ENCODE data around the gene NMB. TPM values are rescaled to one million over a fixed set of nuclear protein-coding genes. Genes with fewer than 3 reads are reported as not detected.
"Not testable (repeated sequence)": the region's sequence is repeated elsewhere in the genome, so short reads cannot be mapped to it uniquely, and the experiment has no call there.

Gene NMB
- total and polyA plus RNA-seq, 2 experiments from 2014 or later, result 18.1 to 22.0 TPM

DNA sequence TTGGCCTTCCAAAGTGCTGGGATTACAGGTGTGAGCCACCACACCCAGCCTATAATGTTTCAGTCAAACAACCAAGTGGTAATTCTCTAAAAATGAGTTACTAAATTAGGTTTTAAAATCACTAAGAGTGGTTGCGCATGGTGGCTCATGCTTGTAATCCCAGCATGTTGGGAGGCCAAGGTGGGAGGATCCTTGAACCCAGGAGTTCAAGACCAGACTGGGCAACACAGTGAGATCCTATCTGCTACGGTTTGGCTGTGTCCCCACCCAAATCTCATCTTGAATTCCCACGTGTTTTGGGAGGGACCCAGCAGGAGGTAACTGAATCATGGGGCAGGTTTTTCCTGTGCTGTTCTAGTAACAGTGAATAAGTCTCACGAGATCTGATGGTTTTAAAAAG lies 31.9 kb upstream of the NMB start (continued):
- TF ChIP-seq, protein P1, sequence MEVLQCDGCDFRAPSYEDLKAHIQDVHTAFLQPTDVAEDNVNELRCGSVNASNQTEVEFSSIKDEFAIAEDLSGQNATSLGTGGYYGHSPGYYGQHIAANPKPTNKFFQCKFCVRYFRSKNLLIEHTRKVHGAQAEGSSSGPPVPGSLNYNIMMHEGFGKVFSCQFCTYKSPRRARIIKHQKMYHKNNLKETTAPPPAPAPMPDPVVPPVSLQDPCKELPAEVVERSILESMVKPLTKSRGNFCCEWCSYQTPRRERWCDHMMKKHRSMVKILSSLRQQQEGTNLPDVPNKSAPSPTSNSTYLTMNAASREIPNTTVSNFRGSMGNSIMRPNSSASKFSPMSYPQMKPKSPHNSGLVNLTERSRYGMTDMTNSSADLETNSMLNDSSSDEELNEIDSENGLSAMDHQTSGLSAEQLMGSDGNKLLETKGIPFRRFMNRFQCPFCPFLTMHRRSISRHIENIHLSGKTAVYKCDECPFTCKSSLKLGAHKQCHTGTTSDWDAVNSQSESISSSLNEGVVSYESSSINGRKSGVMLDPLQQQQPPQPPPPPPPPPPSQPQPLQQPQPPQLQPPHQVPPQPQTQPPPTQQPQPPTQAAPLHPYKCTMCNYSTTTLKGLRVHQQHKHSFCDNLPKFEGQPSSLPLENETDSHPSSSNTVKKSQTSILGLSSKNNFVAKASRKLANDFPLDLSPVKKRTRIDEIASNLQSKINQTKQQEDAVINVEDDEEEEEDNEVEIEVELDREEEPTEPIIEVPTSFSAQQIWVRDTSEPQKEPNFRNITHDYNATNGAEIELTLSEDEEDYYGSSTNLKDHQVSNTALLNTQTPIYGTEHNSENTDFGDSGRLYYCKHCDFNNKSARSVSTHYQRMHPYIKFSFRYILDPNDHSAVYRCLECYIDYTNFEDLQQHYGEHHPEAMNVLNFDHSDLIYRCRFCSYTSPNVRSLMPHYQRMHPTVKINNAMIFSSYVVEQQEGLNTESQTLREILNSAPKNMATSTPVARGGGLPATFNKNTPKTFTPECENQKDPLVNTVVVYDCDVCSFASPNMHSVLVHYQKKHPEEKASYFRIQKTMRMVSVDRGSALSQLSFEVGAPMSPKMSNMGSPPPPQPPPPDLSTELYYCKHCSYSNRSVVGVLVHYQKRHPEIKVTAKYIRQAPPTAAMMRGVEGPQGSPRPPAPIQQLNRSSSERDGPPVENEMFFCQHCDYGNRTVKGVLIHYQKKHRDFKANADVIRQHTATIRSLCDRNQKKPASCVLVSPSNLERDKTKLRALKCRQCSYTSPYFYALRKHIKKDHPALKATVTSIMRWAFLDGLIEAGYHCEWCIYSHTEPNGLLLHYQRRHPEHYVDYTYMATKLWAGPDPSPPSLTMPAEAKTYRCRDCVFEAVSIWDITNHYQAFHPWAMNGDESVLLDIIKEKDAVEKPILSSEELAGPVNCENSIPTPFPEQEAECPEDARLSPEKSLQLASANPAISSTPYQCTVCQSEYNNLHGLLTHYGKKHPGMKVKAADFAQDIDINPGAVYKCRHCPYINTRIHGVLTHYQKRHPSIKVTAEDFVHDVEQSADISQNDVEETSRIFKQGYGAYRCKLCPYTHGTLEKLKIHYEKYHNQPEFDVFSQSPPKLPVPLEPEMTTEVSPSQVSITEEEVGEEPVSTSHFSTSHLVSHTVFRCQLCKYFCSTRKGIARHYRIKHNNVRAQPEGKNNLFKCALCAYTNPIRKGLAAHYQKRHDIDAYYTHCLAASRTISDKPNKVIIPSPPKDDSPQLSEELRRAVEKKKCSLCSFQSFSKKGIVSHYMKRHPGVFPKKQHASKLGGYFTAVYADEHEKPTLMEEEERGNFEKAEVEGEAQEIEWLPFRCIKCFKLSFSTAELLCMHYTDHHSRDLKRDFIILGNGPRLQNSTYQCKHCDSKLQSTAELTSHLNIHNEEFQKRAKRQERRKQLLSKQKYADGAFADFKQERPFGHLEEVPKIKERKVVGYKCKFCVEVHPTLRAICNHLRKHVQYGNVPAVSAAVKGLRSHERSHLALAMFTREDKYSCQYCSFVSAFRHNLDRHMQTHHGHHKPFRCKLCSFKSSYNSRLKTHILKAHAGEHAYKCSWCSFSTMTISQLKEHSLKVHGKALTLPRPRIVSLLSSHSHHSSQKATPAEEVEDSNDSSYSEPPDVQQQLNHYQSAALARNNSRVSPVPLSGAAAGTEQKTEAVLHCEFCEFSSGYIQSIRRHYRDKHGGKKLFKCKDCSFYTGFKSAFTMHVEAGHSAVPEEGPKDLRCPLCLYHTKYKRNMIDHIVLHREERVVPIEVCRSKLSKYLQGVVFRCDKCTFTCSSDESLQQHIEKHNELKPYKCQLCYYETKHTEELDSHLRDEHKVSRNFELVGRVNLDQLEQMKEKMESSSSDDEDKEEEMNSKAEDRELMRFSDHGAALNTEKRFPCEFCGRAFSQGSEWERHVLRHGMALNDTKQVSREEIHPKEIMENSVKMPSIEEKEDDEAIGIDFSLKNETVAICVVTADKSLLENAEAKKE (CRISPR knock-in tag; IDR thresholded peaks at IDR 0.05), result no peak
- TF ChIP-seq POLR2AphosphoS5 (IDR thresholded peaks at IDR 0.05; ENCODE audit: low read depth), result no peak

DNA sequence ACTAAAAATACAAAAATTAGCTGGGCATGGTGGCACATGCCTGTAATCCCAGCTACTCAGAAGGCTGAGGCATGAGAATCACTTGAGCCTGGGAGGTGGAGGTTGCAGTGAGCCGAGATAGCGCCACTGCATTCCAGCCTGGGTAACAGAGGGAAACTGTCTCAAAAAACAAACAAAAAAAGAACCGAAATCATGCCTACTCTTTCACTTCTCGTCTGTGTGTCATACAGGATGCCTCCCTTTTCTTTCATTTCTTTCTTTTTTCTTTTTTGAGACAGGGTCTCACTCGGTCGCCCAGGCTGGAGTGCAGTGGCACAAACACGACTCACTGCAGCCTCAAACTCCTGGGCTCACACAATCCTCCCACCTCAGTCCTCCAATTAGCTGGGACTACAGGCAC lies 28.4 kb upstream of the NMB start:
- peaks cover 77% of the 10 kb centered on the region for H3K36me3 Mint-ChIP-seq (ENCODE audit: low read depth)
- H3K9me3 Mint-ChIP-seq; H3K27ac Mint-ChIP-seq; H2AFZ ChIP-seq; H3K27me3 Mint-ChIP-seq (ENCODE audit: insufficient read depth, low read depth, poor library complexity); H3K4me2 ChIP-seq; H3K9me2 ChIP-seq (ENCODE audit: insufficient read depth); H3K27me3 ChIP-seq (ENCODE audit: insufficient read depth); H3K4me1 ChIP-seq (ENCODE audit: insufficient read depth); H3K4me3 ChIP-seq; H3K4me3 Mint-ChIP-seq; H3K4me1 Mint-ChIP-seq; DNase-seq (ENCODE audit: low spot score); H3F3A ChIP-seq (replicated peaks; ENCODE audit: low read depth); ATAC-seq: not testable (repeated sequence)
- 0 out of 2 replicates have a peak overlapping the region, but pooled peaks have one; percentile 14 for H3K27ac ChIP-seq (ENCODE audit: low read depth)
- H3K36me3 ChIP-seq (ENCODE audit: insufficient read depth), result peaks cover 24% of the 10 kb centered on the region
- H3K79me2 ChIP-seq (replicated peaks; ENCODE audit: insufficient read depth), result peaks cover 23% of the 10 kb centered on the region
- H4K20me1 ChIP-seq (replicated peaks; ENCODE audit: insufficient read depth), result peaks cover 15% of the 10 kb centered on the region; the same call in 1 of the 2 replicates

DNA sequence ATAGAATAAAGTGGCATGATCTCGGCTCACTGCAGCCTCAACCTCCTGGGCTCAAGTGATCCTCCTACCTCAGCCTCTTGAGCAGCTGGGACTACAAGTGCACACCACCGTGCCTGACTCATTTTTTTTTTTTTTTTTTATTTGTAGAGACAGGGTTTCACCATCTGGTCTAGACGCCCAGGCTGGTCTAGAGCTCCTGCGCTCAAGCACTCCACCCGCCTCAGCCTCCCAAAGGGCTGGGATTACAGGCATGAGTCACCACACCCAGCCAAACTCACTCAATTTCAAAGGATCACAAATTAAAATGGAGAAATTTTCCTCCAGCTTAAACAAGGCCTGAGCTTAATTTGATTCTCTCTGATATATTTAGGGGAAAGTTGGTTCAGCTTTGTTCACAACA lies 27.3 kb upstream of the NMB start:
- H3K4me3 ChIP-seq, result no peak overlapping the region
- DNase-seq (ENCODE audit: low spot score), result no peak
- H3K79me2 ChIP-seq (replicated peaks; ENCODE audit: insufficient read depth), result peaks cover 14% of the 10 kb centered on the region
- peaks cover 3% of the 10 kb centered on the region; the same call in 1 of the 3 replicates for H3K9me3 Mint-ChIP-seq
- no peak overlapping the region for H3K27ac ChIP-seq (ENCODE audit: low read depth)
- no peak overlapping the region for H2AFZ ChIP-seq
- ATAC-seq, result no peak
- H3K4me1 ChIP-seq (ENCODE audit: insufficient read depth), result no peaks in the 10 kb centered on the region
- H3K27me3 Mint-ChIP-seq (ENCODE audit: insufficient read depth, low read depth, poor library complexity), result peaks cover 6% of the 10 kb centered on the region
- no peak overlapping the region for H3K4me2 ChIP-seq
- TF ChIP-seq REST (IDR thresholded peaks at IDR 0.05; ENCODE audit: unreplicated experiment) (no peak), ZNF331 (CRISPR knock-in tag; IDR thresholded peaks at IDR 0.05; ENCODE audit: low read depth) (no peak), STAT1 (IDR thresholded peaks at IDR 0.05; ENCODE audit: unreplicated experiment) (no peak)
- H3K36me3 ChIP-seq (ENCODE audit: insufficient read depth), result peaks cover 24% of the 10 kb centered on the region
- H3K36me3 Mint-ChIP-seq (ENCODE audit: low read depth), result peaks cover 76% of the 10 kb centered on the region
- H3K9me2 ChIP-seq (ENCODE audit: insufficient read depth), result no peaks in the 10 kb centered on the region
- no peaks in the 10 kb centered on the region for H3F3A ChIP-seq (replicated peaks; ENCODE audit: low read depth)
- H3K4me1 Mint-ChIP-seq, result no peaks in the 10 kb centered on the region
- no peak overlapping the region for H3K4me3 Mint-ChIP-seq
- H4K20me1 ChIP-seq (replicated peaks; ENCODE audit: insufficient read depth), result peaks cover 13% of the 10 kb centered on the region; the same call in 1 of the 2 replicates
- H3K27ac Mint-ChIP-seq, result no peak overlapping the region
- H3K27me3 ChIP-seq (ENCODE audit: insufficient read depth), result no peaks in the 10 kb centered on the region
